ENCODE data around the gene COL6A5.

DNA sequence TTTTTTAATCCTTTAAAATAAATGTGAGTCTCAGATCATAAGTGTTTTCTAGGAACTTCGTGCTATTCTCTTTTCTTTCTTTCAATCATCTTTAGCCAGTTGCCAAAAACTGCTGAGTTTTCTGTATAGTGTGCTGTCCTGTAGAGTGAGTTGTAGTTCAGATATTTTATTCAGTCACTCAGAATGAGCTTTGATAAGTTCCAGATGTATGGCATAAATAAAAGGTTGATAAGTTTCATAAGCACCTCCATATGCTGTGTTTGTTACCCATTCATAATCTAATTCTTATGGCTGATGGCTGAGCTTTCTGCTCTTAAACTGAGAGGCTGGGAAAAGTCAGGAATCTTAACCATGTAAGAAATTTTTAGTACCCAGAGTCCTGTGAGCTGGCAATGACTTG is 112.2 kb downstream of the COL6A5 start:
- no peak for TF ChIP-seq POLR2A (IDR thresholded peaks at IDR 0.05; ENCODE audit: low read depth, low read length)
- TF ChIP-seq POLR2AphosphoS5 (IDR thresholded peaks at IDR 0.05; ENCODE audit: low read depth, low read length), result no peak
